Activated CD4-positive, alpha-beta T cell treated with anti-CD3 and anti-CD28 coated beads, Interleukin-2, amount 50 U/mL, for 1 hour (primary cell): Measurements from ENCODE around the gene GPR137B.
"Not testable (repeated sequence)": the region's sequence is repeated elsewhere in the genome, so short reads cannot be mapped to it uniquely, and the experiment has no call there.

Experiments
- DNase-seq: peaks from one replicate; pipeline ENCODE4 v3.0.0-alpha.2; 2020

Gene GPR137B

DNA sequence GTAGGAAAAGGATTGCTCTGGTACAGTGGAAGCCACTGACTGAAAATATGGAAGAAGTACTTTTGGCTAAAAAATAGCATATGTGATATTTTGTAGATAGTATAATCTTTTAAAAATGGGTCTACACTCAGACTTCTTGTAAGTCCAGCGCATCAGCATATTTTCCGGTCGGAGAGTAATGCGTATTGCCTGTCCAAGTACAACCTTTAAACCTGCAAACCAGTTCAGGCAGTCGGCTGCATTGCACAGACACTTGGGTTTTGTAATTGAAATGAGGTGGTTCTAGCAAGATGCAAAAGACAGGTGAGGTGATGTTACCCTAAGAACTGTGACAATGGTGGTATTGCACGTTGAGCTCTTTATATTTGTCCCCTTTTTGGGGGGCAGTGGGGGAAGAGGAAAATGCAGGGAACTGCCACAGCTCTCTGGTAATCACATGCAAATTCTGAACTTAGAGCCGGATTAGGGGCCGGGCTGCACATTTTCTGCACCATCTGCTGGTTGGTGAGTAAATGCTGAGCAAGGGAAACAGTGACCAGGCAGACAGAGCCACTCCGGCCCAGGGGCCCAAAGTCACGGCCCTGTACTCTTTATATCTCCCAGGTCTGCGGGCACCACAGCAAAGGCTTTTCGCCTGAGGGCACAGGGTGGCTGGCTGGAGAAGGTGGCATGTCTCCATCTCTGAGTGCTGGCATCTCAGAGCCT lies 2.3 kb downstream of the GPR137B start:
- DNase-seq = no peak

DNA sequence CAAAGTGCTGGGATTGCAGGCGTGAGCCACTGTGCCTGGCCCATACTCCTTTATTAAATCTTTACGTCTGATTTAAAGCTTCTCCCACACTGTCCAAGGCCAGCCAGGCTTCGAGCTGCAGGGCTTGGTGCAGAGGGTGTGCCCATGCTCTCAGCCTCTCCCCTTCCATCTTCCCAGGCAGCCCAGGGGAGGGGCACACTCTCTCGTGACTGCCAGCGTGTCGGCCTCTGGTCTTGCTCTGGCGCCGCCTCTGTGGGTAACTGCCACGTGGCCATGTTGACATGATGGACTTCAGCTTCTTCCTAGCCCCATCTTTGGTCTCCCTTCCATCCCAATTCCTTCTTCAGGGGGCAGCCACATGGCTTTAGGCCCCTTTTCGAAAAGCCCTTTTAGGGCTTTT lies 4.7 kb downstream of the GPR137B start:
- DNase-seq = no peak

DNA sequence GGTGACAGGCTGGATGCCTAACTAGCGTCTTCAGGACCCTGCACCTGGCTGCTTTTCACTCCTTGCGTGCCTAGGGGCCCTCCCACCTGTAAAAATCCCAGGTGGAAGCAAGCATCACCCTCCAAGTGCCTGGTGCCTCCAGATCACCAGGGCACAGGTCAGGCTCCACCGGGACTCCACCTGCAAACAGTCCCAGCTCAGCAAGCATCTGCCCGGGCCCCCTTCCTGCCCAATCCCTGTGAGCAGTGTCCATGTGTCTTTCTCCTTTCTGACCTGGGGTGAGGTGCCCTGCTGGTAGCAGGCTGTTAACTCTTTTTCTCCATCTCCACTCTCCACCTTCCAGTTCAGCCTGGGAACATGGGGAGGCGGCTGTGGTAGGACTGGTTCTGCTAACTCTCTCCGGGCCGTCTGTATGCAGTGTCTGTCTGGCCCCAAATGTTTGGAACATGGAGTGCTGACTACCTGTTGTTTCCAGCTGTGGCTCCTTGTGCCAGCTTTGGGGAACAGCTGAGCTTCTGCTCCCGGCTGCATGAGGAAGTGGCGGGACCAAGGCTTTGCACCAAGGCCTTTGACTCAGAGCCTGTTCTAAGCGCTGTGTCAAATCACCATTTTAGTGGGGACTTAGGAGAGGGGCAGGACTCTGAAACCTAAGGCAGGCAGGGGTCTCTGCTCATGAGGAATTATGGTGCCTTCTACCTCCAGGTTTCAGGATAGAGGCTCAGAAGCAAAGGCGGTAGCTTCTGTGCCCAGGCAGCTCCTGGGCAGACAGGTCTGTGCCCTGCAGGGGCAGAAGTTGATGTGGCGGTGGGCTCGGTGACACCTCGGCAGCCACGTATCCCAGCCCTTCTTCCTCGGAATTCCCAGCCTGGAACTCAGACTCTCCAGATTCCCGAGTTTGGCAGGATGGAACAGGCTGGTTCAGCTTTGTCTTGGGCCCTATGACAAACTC lies 5.5 kb downstream of the GPR137B start:
- no peak for DNase-seq

DNA sequence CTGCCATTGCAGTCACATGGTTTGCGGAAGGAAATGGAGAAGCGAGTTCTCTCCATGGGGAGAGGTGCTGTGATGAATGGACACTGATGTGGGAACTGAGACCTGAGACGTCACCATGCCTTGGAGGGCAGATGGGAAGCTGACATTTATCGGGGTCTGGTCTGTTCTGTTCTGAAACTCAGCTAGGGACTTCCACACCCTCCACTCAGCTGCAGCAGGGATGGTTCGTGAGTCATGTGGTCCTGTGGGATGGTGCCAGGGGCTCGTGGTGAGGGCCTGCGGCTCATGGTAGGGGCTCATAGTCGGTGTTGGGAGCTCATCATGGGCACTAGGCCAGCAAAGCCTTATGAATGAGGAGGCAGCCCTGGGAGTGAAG lies 6.1 kb downstream of the GPR137B start:
- no peak for DNase-seq

DNA sequence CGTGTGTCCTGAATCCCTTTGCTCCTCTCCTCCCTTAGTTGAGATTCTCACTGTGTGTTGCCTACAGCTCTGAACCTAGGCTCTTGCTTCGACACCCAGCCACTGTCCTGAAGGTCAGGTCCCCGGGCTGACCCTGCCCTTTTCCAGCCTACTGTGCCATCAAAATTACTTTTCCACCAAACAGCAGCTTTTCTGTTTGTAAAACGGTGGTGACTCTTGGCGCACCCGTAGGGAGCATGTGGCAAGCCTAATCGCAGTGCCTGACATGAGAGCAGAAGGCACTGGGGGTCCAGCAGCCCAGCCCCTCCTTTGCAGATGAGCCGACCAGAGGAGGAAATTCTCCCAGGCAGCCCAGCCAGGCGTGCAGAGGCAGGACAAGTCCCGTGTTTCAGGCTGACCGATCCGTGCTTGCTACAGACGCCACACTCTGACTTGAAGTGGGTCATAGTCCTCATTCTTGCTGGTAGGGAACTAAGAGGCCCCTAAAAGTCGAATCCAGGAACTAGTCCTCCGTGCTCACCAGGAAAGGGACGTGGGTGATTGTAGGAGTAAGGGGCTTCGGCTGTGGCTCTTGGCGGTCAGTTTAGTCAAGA lies 6.8 kb downstream of the GPR137B start:
- DNase-seq = no peak

DNA sequence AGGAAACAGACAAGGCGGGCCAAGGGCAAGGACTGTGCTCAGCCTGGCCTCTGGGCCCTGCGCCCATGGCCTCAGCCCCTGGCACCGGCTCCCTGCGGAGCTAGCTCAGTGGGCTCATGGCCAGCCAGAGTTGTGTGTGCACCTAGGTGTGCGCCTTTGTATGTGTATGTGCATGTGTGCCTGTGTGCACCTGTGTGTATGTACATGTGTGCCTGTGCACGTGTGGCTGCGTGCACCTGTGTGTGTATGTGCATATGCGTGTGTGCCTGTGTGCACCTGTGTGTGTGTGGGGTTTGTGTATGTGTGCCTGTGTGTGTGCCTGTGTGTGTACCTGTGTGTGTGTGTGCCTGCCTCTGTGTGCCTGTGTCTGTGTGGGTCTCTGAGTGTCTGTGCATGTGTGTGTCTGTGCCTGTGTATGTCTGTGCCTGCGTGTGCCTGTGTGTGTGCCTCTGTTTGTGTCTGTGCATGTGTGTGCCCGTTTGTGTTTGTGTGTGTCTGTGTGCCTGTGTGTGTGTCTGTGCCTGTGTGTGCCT lies 7.4 kb downstream of the GPR137B start:
- DNase-seq = no peak

DNA sequence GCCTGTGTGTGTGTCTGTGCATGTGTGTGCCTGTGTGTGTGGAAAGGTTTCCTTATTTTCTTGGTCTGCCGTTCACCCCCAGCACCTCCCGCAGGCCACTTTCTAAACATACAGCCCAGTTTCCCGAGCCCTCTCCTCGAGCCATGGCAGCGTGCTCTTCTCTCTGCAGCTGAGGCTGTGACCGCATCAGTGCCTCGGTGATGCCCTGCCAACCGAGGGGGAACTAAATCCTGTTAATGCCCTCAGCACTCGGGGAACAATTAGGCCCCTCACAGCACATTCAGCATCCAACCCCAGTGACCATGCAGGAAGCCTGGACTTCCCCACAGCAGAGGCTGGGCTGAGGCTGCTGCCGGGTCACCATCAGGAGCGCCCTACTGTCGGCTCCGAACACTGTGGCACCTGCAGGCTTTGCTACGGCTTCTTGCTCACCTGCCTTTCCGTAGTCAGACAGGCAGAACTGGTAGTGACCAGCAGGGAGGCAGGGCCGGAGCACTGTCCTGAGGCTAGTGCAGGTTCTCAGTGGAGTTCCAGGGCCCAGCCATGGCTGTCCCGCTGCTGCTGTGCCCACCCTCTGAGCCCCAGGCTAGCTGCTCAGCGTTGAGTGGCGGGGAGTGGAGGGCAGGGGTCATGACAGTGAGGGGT lies 8.1 kb downstream of the GPR137B start:
- no peak for DNase-seq

DNA sequence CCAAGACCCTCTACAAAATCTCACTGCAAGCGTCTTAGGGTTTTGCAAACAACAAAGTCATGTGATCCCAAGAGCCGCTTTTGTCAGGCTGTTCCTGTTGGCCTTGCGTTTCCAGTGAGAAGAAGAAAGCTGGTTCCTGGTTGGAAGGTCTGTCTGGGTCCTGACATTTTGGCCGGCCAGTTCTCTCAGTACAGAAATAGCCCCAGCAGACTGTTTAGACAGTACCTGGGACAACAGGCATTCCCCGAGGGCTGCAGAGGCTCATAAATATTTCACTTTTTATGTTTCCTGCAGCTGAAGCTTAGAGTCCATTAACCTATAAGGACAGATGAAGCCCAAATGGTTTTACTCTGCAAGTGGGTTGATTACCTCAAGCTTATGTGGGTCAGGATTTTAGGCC lies 8.6 kb downstream of the GPR137B start:
- no peak for DNase-seq

DNA sequence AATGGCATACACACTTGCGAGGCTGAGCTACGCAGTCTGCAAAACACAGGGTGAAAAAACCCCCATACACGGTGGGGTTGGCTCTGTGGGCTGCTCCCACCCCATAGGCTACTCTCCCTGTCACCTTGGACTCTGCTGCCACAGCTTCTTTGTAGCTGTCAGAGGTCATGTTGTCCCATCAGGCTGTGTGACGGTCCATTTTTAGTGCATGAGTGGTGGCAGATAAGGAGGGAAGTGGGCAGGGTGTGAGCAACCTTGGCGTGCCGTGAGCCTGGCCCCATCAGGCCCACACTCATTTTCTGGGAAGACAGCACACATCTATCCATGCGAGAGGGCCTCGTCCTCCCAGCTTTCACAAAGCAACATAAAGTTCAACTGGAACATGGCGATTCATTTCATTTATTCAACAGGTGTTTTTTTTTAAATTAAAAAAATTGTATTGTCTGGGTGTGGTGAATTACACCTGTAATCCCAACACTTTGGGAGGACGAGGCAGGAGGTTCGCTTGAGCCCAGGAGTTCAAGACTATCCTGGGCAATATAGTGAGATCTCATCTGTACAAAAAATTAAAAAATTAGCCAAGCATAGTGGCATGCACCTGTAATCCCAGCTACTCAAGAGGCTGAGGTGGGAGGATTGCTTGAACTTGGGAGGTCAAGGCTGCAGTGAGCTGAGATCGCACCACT lies 9.5 kb downstream of the GPR137B start:
- DNase-seq = no peak

DNA sequence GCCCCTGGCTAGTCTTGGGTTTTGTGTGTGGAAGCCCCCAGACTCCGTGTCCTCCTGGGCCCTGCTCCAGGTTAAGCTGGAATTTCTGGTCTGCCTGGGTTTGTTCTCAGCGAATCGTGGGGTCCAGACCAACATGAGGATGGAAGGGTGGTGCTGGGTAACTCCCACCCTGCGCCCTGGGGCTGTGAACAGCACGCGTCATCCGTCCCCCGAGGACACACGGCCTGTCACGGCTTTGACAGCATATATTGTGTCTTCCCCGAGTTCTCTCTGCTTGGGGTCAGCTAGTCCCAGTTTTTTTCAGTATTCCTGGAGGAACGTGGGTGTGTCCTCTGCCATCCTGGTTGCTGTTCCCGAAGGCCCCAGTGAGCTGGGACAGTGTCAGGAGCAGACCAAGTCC lies 11.8 kb downstream of the GPR137B start:
- no peak for DNase-seq

DNA sequence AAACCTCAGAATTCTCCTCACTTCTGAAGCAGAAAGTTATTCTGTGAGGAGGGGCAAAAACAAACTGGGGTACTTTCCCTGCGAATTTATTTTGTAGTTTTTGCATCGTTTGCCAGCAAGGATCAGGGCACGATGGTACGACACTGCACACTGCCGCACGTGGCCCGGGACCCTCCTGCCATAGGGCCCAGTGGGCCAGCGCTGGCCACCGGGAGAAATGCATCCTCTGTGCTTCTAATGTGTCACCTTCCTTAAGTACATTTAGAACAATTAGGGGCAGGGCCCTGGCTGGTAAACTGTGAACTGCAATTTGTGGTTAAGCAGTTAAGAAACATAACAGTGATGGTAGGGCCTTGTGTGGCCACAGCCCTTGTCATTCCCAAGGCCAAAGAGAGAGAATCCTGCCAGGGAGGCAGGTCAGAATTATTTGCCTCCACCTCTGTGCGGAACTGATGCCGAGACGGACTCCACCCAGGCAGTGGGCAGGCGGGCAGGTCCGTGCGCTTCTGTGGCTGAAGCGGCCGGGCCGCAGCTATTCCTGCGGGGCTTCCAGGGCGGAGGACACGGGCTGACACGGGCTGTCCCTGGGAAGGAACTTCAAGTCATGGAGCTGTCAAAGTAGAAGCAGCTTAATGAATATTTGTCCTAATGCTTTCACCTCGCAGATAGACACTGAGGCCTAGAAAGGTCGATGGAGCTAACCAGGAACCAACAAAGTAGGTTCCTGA lies 12.5 kb downstream of the GPR137B start:
- no peak for DNase-seq

DNA sequence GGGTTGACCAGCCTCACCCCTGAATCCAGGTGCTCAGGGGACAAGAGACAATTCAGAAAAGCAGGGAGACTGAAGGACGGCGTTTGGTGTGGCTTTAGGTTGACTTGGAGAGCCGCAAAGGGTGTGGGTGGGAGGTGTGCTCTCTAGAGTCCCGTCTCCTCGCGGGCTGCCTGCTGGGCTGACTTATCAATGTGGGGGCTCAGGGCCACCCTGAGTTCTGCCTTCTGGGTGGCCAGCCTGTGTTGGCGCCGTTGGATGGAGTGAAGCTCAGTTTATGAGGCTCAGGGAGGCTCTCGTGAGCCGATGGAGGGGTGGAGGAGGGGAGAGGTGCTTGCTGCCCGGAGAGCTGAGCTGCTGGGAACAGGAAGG lies 13.0 kb downstream of the GPR137B start:
- no peak for DNase-seq

DNA sequence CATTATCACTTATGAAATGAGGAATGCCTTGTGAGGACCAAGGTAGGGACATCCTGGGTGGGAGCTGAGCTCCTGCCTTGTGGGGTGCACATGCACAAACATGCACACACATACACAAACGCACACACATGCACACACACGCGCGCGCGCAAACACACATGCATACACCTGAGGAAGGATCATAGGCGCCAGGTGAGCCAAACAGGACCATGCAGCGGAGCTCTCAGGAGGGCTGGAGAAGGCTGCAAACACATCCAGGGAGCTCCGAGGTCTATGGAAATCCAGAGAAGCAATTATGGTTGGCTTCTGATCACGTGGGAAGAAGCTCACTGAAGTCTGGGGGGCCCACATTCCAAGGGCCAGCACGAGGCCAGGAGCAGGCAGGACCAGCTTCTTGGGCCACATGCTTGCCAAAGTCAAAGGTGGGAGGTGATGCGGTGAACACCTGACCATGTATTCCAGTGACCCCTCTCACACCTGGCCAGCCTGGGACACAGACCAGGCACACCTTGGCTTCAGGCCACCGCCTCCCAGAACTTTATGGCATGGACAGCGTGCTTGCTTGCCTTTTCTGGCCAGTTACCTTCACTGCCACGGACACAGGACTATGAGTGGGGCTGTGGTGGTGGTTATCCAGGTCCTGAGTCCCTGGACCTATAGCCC lies 13.6 kb downstream of the GPR137B start:
- no peak for DNase-seq

DNA sequence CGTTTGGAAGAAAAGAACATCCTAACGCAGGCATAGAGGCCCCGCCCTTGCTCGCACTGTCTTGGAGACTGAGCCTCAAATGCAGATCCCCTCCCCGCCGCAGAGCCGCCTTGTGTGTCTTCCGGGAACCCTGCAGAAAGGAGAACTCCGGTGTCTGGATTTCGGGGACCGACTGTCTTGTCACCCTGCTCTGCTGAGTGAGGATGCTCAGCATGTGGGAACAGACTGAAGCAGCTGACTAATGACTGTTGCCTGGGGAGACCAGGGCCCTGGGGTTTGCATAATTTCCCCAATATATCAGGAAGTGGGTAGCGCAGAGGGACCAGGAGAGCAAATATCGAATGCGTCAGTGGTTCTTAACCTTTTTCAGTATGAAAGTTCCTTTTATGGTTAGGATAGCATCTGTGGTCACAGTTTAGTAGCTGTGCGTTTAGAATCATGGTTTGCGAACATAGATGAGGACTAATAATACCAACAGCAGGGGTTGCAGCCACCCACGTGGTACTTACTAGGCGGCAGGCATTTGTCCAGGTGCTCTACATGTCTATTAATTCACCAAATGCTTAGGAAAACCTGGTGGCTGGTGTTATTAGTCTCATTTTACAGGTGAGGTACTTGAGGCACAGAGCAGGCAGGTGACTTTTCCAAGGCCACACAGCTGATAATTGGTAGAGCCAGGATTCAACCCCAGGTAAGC lies 14.3 kb downstream of the GPR137B start:
- DNase-seq = peak; percentile 15

DNA sequence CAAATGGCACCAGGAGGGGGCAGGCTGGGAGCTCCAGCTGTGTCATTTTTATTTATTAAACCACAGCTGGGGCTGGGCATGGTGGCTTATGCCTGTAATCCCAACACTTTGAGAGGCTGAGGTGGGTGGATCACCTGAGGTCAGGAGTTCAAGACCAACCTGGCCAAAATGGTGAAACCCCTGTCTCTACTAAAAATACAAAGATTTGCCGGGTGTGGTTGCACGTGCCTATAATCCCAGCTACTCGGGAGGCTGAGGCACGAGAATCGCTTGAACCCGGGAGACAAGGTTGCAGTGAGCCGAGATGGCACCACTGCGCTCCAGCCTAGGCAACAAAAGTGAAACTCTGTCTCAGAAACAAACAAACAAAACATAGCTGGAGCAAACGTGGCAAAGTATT lies 15.7 kb downstream of the GPR137B start:
- DNase-seq = not testable (repeated sequence)

DNA sequence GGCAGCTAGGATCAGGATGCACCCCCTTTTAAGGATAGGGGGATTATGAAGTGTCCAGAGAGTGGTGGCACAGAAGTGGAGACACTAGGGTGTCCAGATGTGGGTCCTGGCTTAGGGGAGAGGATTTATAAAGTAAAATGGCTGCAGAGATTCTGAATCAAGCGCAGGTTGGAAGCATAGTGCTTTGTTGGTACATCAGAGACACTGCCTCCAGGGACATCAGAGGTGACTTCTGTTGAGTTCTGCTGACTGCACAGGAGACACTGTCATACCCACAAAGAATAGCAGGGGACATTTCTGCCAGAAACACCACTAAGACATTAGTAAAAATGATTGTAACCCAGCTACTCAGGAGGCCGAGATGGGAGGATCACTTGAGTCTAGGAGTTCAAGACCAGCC lies 16.4 kb downstream of the GPR137B start:
- no peak for DNase-seq

DNA sequence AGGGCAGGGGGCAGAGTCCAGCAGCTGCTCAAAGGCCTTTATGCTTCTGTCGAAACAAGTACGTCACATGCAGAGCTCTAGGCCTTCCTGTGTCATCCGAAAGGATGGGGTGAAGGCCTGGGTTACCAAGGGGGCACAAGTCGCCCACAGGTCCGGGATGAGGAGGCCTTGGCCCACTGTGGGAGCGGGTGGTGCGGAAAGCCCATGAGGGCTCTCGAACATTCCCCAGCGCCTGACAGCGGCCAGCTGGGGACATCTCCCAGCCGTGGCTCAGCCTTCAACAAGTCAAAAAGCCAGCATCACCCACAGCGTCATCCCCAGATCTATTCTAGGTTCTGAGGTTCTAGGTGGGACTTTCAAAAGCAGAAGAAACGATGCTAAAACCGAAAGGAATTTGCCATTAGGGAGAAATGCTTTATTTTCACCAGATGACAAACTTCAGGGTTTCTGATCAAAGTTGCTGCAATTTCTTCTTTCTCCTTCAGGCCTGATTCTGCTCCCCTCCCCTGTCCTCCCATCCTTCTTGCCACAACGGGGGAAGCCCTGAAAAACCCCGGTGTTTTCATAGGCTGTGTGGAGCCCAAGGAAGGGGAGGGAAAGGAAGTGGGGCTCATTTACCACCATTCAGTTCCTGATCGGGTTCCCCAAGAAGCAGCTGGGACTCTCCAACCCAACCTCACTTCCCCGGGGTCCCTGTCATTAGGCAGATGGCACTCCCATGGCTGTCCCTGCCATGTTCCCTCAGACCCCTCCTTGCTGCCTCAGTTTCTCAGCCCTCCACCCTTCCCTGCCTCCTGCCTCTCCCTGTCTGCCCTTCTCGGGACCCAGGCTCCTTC lies 17.6 kb downstream of the GPR137B start:
- no peak for DNase-seq

DNA sequence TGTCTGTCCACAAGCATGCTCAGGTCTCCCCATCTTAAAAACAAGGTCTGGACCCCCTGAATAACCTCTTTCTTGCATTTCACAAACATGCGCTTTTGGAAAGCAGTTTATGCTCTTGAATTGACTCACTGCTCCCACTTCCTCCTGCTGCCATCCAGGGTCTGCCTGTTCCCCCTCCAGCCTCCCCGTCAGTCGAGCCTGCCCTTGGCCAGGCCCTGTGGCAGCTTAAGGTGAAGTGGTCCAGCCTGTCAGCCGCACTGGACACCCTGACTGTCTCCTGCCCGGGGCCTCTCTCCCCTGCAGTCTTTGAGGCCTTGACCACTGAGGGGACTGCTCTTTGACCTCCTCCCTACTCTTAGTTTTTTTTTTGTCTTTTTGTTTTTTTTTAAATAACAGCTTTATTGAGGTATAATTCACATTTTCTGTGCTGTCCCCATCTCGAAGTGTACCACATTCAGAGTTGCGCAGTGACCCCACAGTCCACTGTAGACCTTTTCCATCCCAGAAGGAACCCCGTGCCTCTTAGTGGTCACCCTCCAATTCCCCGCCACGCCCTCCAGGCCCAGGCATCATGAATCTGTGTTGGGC lies 18.3 kb downstream of the GPR137B start:
- no peak for DNase-seq

DNA sequence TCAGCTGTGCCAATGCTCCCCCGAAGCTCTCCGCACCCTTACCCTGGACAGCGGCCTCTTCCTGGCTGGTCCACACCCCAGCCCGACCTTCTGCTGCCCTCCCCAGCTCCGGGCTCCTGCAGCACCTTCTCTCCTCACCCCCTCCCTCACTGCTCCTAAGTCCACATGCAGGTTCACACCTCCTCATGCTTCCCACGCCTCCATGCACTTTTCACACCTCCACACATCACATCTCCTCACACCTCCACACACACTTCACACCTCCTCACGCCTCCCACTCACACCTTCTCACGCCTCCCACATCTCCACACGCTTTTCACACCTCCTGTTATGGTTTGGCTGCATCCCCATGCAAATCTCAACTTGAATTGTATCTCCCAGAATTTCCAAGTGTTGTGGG lies 18.9 kb downstream of the GPR137B start:
- no peak for DNase-seq
